ENCODE results near the gene OLA1. TPM values are rescaled to one million over a fixed set of nuclear protein-coding genes. Genes with fewer than 3 reads are reported as not detected.

OLA1 gene
- polyA plus RNA-seq, 1 donor from 2014 or later: 134 TPM

DNA sequence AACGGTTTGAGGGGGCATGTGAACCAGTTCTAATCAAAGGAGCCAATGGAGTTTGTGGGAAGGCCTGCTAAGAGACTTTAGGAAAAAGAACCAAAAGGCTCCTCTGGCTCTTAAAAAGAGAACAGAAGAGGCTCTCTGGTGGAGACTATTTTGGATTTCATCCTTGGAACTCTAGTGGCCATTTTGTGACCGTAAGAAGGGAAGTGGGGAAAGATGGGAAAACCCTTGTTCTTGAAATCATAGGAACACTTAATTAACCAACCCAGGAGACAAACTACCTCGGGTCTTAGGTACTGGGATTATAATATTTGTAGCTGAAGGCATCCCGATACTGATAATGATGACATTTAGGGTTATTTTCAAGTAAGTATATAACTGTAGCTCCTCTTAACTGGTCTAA is 157.9 kb downstream of the OLA1 start:
- Histone ChIP-seq H3K9ac (ENCODE audit: low read length) (no peak overlapping the region), H3K9me2 (ENCODE audit: insufficient read depth, low read length) (no peaks in the 10 kb centered on the region), H3K79me2 (replicated peaks; ENCODE audit: insufficient read depth, low read length) (no peaks in the 10 kb centered on the region), H3K4me3 (ENCODE audit: low read length) (no peak overlapping the region), H2AFZ (ENCODE audit: low read depth, low read length) (no peak overlapping the region), H3K9me3 (ENCODE audit: low read length) (no peaks in the 10 kb centered on the region), H3K4me2 (ENCODE audit: low read length) (no peak overlapping the region), H3K27me3 (ENCODE audit: insufficient read depth, low read depth, low read length) (no peaks in the 10 kb centered on the region), H4K20me1 (ENCODE audit: insufficient read depth) (no peaks in the 10 kb centered on the region), H3K36me3 (ENCODE audit: insufficient read depth, low read length) (peaks cover 2% of the 10 kb centered on the region), H3K27ac (ENCODE audit: low read length) (no peak overlapping the region), H3F3A (ENCODE audit: insufficient read depth, low read length, poor library complexity, severe bottlenecking) (no peaks in the 10 kb centered on the region)
- TF ChIP-seq EP300 (conservative IDR thresholded peaks at IDR 0.05; ENCODE audit: poor library complexity, severe bottlenecking) (no peak), SMC3 (conservative IDR thresholded peaks at IDR 0.05; ENCODE audit: poor library complexity) (no peak), CTCF (IDR thresholded peaks at IDR 0.05; ENCODE audit: poor library complexity, severe bottlenecking) (no peak), REST (IDR thresholded peaks at IDR 0.05; ENCODE audit: borderline replicate concordance) (no peak), TAF1 (IDR thresholded peaks at IDR 0.05; ENCODE audit: low read depth) (no peak), POLR2AphosphoS5 (IDR thresholded peaks at IDR 0.05) (no peak), EZH2 (IDR thresholded peaks at IDR 0.05; ENCODE audit: borderline replicate concordance, insufficient read depth, low read length, poor library complexity, severe bottlenecking) (no peak), RAD21 (conservative IDR thresholded peaks at IDR 0.05) (no peak), MXI1 (conservative IDR thresholded peaks at IDR 0.05; ENCODE audit: poor library complexity, severe bottlenecking) (no peak)

DNA sequence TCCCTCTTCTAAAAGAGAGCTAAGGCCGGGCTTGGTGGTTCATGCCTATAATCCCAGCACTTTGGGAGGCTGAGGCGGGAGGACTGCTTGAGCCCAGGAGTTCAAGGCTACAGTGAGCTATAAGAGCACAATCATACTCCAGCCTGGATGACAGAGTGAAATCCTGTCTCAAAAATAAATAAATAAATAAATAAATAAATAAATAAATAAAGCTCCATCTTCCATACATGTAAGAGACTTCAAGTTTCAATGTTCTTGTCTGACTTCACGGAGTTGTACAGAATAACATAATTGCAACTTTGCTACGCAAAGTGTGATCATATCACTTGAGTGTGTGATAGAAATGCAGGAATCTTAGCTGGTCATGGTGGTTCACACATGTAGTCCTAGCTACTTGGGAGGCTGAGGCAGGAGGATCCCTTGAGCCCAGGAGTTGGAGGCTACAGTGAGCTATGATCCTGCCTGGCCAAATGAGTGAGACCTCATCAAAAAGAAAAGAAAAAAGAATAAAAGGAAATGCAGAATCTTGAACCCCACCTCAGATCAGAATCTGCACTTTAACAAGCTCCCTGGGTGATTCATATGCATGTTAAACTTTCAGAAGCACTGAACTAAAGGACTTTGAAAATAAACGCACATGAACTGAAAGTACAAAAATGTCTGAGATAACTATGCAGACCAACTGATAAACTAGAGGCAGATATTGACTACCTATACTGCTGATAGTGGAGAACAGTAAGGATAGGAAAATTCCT is 159.4 kb downstream of the OLA1 start:
- no peak overlapping the region for H3K27ac ChIP-seq (ENCODE audit: low read length)
- H2AFZ ChIP-seq (ENCODE audit: low read depth, low read length): no peak overlapping the region
- no peaks in the 10 kb centered on the region for H3F3A ChIP-seq (ENCODE audit: insufficient read depth, low read length, poor library complexity, severe bottlenecking)
- H3K9ac ChIP-seq (ENCODE audit: low read length): no peak overlapping the region
- TF ChIP-seq REST (IDR thresholded peaks at IDR 0.05; ENCODE audit: borderline replicate concordance) (no peak), EP300 (conservative IDR thresholded peaks at IDR 0.05; ENCODE audit: poor library complexity, severe bottlenecking) (no peak), EZH2 (IDR thresholded peaks at IDR 0.05; ENCODE audit: borderline replicate concordance, insufficient read depth, low read length, poor library complexity, severe bottlenecking) (no peak), SMC3 (conservative IDR thresholded peaks at IDR 0.05; ENCODE audit: poor library complexity) (no peak), TAF1 (IDR thresholded peaks at IDR 0.05; ENCODE audit: low read depth) (no peak), CTCF (IDR thresholded peaks at IDR 0.05; ENCODE audit: poor library complexity, severe bottlenecking) (no peak), POLR2AphosphoS5 (IDR thresholded peaks at IDR 0.05) (no peak), MXI1 (conservative IDR thresholded peaks at IDR 0.05; ENCODE audit: poor library complexity, severe bottlenecking) (no peak), RAD21 (conservative IDR thresholded peaks at IDR 0.05) (no peak)
- H3K9me3 ChIP-seq (ENCODE audit: low read length): no peaks in the 10 kb centered on the region
- no peak overlapping the region for H3K4me2 ChIP-seq (ENCODE audit: low read length)
- H3K36me3 ChIP-seq (ENCODE audit: insufficient read depth, low read length): no peaks in the 10 kb centered on the region
- no peak overlapping the region for H3K4me3 ChIP-seq (ENCODE audit: low read length)
- no peaks in the 10 kb centered on the region for H3K79me2 ChIP-seq (replicated peaks; ENCODE audit: insufficient read depth, low read length)
- H3K27me3 ChIP-seq (ENCODE audit: insufficient read depth, low read depth, low read length): no peaks in the 10 kb centered on the region
- no peaks in the 10 kb centered on the region for H4K20me1 ChIP-seq (ENCODE audit: insufficient read depth)
- H3K9me2 ChIP-seq (ENCODE audit: insufficient read depth, low read length): no peaks in the 10 kb centered on the region
